ENCODE data around the gene TMEM170B.

TMEM170B gene

GRCh38 chr6:11604215-11604614, 66.7 kb downstream of the TMEM170B start:
- no peak for TF ChIP-seq CREB1 (IDR thresholded peaks at IDR 0.05; ENCODE audit: low read depth)
- no peak for TF ChIP-seq NFIC (IDR thresholded peaks at IDR 0.05)

- TF ChIP-seq TAF1 (IDR thresholded peaks at IDR 0.05; ENCODE audit: low read depth) (no peak), REST (IDR thresholded peaks at IDR 0.05; ENCODE audit: low read depth) (no peak), RAD21 (IDR thresholded peaks at IDR 0.05; ENCODE audit: low read depth) (no peak)
Measured at GRCh38 chr6:11604836-11605506, 67.4 kb downstream of the TMEM170B start.

GRCh38 chr6:11605507-11605905, 68.0 kb downstream of the TMEM170B start:
- no peak for TF ChIP-seq REST (IDR thresholded peaks at IDR 0.05; ENCODE audit: low read depth)
- TF ChIP-seq NFIC (IDR thresholded peaks at IDR 0.05) = no peak
- no peak; the same call in 1 of the 2 replicates for TF ChIP-seq MAX (IDR thresholded peaks at IDR 0.05)
- no peak for TF ChIP-seq CEBPB (IDR thresholded peaks at IDR 0.05)

- TF ChIP-seq TEAD4 (IDR thresholded peaks at IDR 0.05) (no peak), TAF1 (IDR thresholded peaks at IDR 0.05; ENCODE audit: low read depth) (no peak), CEBPB (IDR thresholded peaks at IDR 0.05) (no peak), CREB1 (IDR thresholded peaks at IDR 0.05; ENCODE audit: low read depth) (no peak), USF1 (IDR thresholded peaks at IDR 0.05) (no peak), EGR1 (IDR thresholded peaks at IDR 0.05) (no peak), REST (IDR thresholded peaks at IDR 0.05; ENCODE audit: low read depth) (no peak), RAD21 (IDR thresholded peaks at IDR 0.05; ENCODE audit: low read depth) (no peak), ZBTB7A (IDR thresholded peaks at IDR 0.05; ENCODE audit: low read depth) (no peak), MAX (IDR thresholded peaks at IDR 0.05) (no peak), NFIC (IDR thresholded peaks at IDR 0.05) (no peak), FOXM1 (IDR thresholded peaks at IDR 0.05; ENCODE audit: borderline replicate concordance, low read depth) (no peak)
Measured at GRCh38 chr6:11606332-11606731, 68.8 kb downstream of the TMEM170B start.

GRCh38 chr6:11607383-11607782, 69.8 kb downstream of the TMEM170B start:
- TF ChIP-seq TAF1 (IDR thresholded peaks at IDR 0.05; ENCODE audit: low read depth) = no peak
- no peak for TF ChIP-seq REST (IDR thresholded peaks at IDR 0.05; ENCODE audit: low read depth)
- TF ChIP-seq YY1 (IDR thresholded peaks at IDR 0.05; ENCODE audit: low read depth) = no peak
- TF ChIP-seq EGR1 (IDR thresholded peaks at IDR 0.05) = no peak
- TF ChIP-seq RAD21 (IDR thresholded peaks at IDR 0.05; ENCODE audit: low read depth) = no peak
- TF ChIP-seq TEAD4 (IDR thresholded peaks at IDR 0.05) = no peak
- no peak for TF ChIP-seq CEBPB (IDR thresholded peaks at IDR 0.05)
- TF ChIP-seq FOXM1 (IDR thresholded peaks at IDR 0.05; ENCODE audit: borderline replicate concordance, low read depth) = no peak
- no peak for TF ChIP-seq EP300 (IDR thresholded peaks at IDR 0.05; ENCODE audit: borderline replicate concordance)
- TF ChIP-seq NFIC (IDR thresholded peaks at IDR 0.05) = no peak
- TF ChIP-seq TCF12 (IDR thresholded peaks at IDR 0.05; ENCODE audit: low read depth) = no peak
- TF ChIP-seq USF1 (IDR thresholded peaks at IDR 0.05) = no peak
- TF ChIP-seq ZBTB7A (IDR thresholded peaks at IDR 0.05; ENCODE audit: low read depth) = no peak
- no peak for TF ChIP-seq CREB1 (IDR thresholded peaks at IDR 0.05; ENCODE audit: low read depth)
- TF ChIP-seq MAX (IDR thresholded peaks at IDR 0.05) = no peak

Data from Ishikawa (cell line).